CD14-positive monocyte (primary cell): ENCODE measurements around the gene UBR1. TPM values are rescaled to one million over a fixed set of nuclear protein-coding genes. Genes with fewer than 3 reads are reported as not detected.
A peak's percentile ranks its signal among the peaks of the same experiment; 100 is the strongest.

Experiments
- DNase-seq, 3 donors: peaks; one replicate each; pipeline ENCODE4 v3.0.0-alpha.2; 2011 to 2022
- H2AFZ ChIP-seq: 2 replicates; pipeline ENCODE4 v1.6.0; 2012; ENCODE audit warnings: mild to moderate bottlenecking, low read depth, low read length, inconsistent platforms; ENCODE audit not compliant: insufficient read depth, poor library complexity, severe bottlenecking
- H3K27ac ChIP-seq, 2 donors: 1 replicate in 1 of 2; 2 replicates in 1 of 2; pipeline ENCODE4 v1.5.1; 2012 to 2013; ENCODE audit warnings: low read length in 2 of 2, control low read depth in 1 of 2, inconsistent platforms in 1 of 2, low read depth in 1 of 2, mild to moderate bottlenecking in 1 of 2
- H3K27me3 ChIP-seq, 2 donors: one replicate each; pipeline versions ENCODE4 v1.6.0 to v1.6.1; 2011 to 2013; ENCODE audit warnings: low read length in 2 of 2; ENCODE audit not compliant: control insufficient read depth in 2 of 2, insufficient read depth in 2 of 2
- H3K36me3 ChIP-seq, 2 donors: replicated peaks in 1 of 2; 1 replicate in 1 of 2; 2 replicates in 1 of 2; pipeline versions ENCODE4 v1.5.1 to v1.6.1; 2012 to 2013; ENCODE audit warnings: low read length in 2 of 2, control low read depth in 1 of 2, inconsistent platforms in 1 of 2, mild to moderate bottlenecking in 1 of 2; ENCODE audit not compliant: insufficient read depth in 2 of 2, control insufficient read depth in 1 of 2
- H3K4me1 ChIP-seq, 2 donors: 1 replicate in 1 of 2; 2 replicates in 1 of 2; pipeline versions ENCODE4 v1.5.1 to v1.6.1; 2012 to 2013; ENCODE audit warnings: low read length in 2 of 2, control low read depth in 1 of 2, inconsistent platforms in 1 of 2, mild to moderate bottlenecking in 1 of 2, moderate library complexity in 1 of 2; ENCODE audit not compliant: insufficient read depth in 2 of 2, control insufficient read depth in 1 of 2
- H3K4me2 ChIP-seq: replicated peaks from 2 replicates; pipeline ENCODE3; 2012; ENCODE audit warnings: low read length, moderate library complexity, mild to moderate bottlenecking; ENCODE audit not compliant: poor library complexity, severe bottlenecking; ENCODE audit errors: extremely low read depth
- H3K4me3 ChIP-seq, 3 experiments: fragments of 200-600 bp in 1 of 3; sonication (generic) in 1 of 3; replicated peaks in 1 of 3; 1 replicate in 2 of 3; 2 replicates in 1 of 3; pipeline ENCODE4 v1.5.1; 2011 to 2013; ENCODE audit warnings: low read length in 3 of 3, mild to moderate bottlenecking in 3 of 3, control low read depth in 2 of 3, low read depth in 2 of 3, inconsistent platforms in 1 of 3, moderate library complexity in 1 of 3
- H3K79me2 ChIP-seq: 2 replicates; pipeline ENCODE4 v1.6.0; 2012; ENCODE audit warnings: mild to moderate bottlenecking, control low read depth, inconsistent platforms, low read length, moderate library complexity; ENCODE audit not compliant: insufficient read depth
- H3K9ac ChIP-seq: 2 replicates; pipeline ENCODE4 v1.6.0; 2017; ENCODE audit warnings: low read length, mild to moderate bottlenecking; ENCODE audit not compliant: insufficient read depth, poor library complexity, severe bottlenecking
- H3K9me3 ChIP-seq, 2 donors: replicated peaks in 1 of 2; 1 replicate in 1 of 2; 2 replicates in 1 of 2; pipeline versions ENCODE4 v1.5.1 to v1.6.1; 2012 to 2013; ENCODE audit warnings: low read length in 2 of 2, control low read depth in 1 of 2; ENCODE audit not compliant: control insufficient read depth in 1 of 2, insufficient read depth in 1 of 2
- H4K20me1 ChIP-seq: 2 replicates; pipeline ENCODE4 v1.6.0; 2012; ENCODE audit warnings: mild to moderate bottlenecking, low read length, control low read depth, moderate library complexity; ENCODE audit not compliant: insufficient read depth
- H3K27ac Mint-ChIP-seq, 7 donors: one replicate each; pipeline ENCODE4 v1.8.0; 2020; ENCODE audit warnings: mild to moderate bottlenecking in 7 of 7, mixed read lengths in 7 of 7, moderate library complexity in 6 of 7, inconsistent platforms in 2 of 7
- H3K27me3 Mint-ChIP-seq, 3 donors: one replicate each; pipeline ENCODE4 v1.8.0; 2021 to 2022; ENCODE audit warnings: low read depth in 3 of 3, mild to moderate bottlenecking in 3 of 3, mixed read lengths in 3 of 3, moderate library complexity in 3 of 3, inconsistent platforms in 1 of 3
- H3K36me3 Mint-ChIP-seq, 2 donors: one replicate each; pipeline ENCODE4 v1.8.0; 2020; ENCODE audit warnings: mixed read lengths in 2 of 2, inconsistent platforms in 1 of 2, mild to moderate bottlenecking in 1 of 2
- H3K4me1 Mint-ChIP-seq: one replicate; pipeline ENCODE4 v1.8.0; 2020; ENCODE audit warnings: mild to moderate bottlenecking, mixed read lengths
- H3K4me3 Mint-ChIP-seq, 2 donors: one replicate each; pipeline ENCODE4 v1.8.0; 2020; ENCODE audit warnings: mild to moderate bottlenecking in 2 of 2, mixed read lengths in 2 of 2, moderate library complexity in 1 of 2
- H3K9me3 Mint-ChIP-seq, 7 donors: one replicate each; pipeline ENCODE4 v1.8.0; 2020 to 2022; ENCODE audit warnings: mixed read lengths in 7 of 7, mild to moderate bottlenecking in 6 of 7, moderate library complexity in 6 of 7, inconsistent platforms in 2 of 7
- WGBS: methylation state at CpG from one replicate; pipeline ENCODE4 v1.1.5; 2013; ENCODE audit warnings: missing lambda C conversion rate; ENCODE audit not compliant: insufficient coverage; 5-methylcytosine and 5-hydroxymethylcytosine counted together
- intact Hi-C, 2 donors: fragments of 100-400 bp; cut with micrococcal nuclease; formaldehyde crosslinking; loops; one replicate each; pipeline versions ENCODE4 v1.15.0 to v1.15.1; 2023
- polyA plus RNA-seq, 3 donors: library from polyadenylated mRNA; depleted of rRNA in 1 of 3; unstranded in 2 of 3; stranded (reverse) in 1 of 3; fragments of 300-500 nt in 2 of 3; fragments of >200 nt in 1 of 3; fragmentation: Illumina TruSeq in 2 of 3; gene quantifications; 1 replicate in 2 of 3; 2 replicates in 1 of 3; pipeline ENCODE4 v1.2.3, GENCODE V29; 2012 to 2021
- TF ChIP-seq, protein P1 (sequence below): fragments of 200-600 bp; IDR thresholded peaks from one replicate; pipeline ENCODE4 v1.8.0; 2022; ENCODE audit warnings: antibody characterized with exemption, mild to moderate bottlenecking

The UBR1 gene
- polyA plus RNA-seq, 3 donors: 5.1 to 7.9 (median 6.3) TPM

DNA sequence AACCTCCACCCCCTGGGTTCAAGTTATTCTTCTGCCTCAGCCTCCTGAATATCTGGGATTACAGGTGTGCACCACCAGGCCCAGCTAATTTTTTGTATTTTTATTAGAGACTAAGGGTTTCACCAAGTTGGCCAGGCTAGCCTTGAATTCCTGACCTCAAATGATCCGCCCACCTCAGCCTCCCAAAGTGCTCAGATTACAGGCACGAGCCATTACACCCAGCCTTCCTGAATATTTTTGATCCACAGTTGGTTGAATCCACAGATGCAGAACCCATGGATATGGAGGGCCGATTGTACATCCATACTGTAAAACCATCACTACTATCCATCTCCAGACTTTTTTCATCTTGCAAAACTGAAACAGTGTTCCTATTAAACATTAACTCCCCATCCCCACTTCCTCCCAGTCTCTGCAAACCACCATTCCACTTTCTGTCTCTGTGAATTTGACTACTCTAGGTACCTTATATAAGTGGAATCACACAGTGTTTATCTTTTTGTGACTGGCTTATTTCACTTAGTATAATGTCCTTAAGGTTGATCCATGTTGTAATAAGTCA is 19.3 kb upstream of the UBR1 start:
- no peak overlapping the region for H3K9ac ChIP-seq
- Mint-ChIP-seq H3K4me1 (peaks cover 55% of the 10 kb centered on the region), H3K4me3 (no peak overlapping the region), H3K9me3 (peaks cover 3 to 11% (median 8%) of the 10 kb centered on the region in 7 donors), H3K27ac (peak overlapping the region in 1 of 7 donors; percentile 23), H3K27me3 (peaks cover 0 to 1% (median 0%) of the 10 kb centered on the region in 3 donors), H3K36me3 (no peaks in the 10 kb centered on the region)
- no peak overlapping the region for H3K4me2 ChIP-seq
- H3K9me3 ChIP-seq: no peaks in the 10 kb centered on the region
- H3K4me1 ChIP-seq: peaks cover 47 to 60% of the 10 kb centered on the region in 2 donors
- intact Hi-C loops: no loop called here
- no peak overlapping the region for H2AFZ ChIP-seq
- no peaks in the 10 kb centered on the region for H3K27me3 ChIP-seq
- no peak overlapping the region for H3K4me3 ChIP-seq
- H4K20me1 ChIP-seq: no peaks in the 10 kb centered on the region
- TF ChIP-seq, protein P1, sequence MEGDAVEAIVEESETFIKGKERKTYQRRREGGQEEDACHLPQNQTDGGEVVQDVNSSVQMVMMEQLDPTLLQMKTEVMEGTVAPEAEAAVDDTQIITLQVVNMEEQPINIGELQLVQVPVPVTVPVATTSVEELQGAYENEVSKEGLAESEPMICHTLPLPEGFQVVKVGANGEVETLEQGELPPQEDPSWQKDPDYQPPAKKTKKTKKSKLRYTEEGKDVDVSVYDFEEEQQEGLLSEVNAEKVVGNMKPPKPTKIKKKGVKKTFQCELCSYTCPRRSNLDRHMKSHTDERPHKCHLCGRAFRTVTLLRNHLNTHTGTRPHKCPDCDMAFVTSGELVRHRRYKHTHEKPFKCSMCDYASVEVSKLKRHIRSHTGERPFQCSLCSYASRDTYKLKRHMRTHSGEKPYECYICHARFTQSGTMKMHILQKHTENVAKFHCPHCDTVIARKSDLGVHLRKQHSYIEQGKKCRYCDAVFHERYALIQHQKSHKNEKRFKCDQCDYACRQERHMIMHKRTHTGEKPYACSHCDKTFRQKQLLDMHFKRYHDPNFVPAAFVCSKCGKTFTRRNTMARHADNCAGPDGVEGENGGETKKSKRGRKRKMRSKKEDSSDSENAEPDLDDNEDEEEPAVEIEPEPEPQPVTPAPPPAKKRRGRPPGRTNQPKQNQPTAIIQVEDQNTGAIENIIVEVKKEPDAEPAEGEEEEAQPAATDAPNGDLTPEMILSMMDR: no peak
- no peaks in the 10 kb centered on the region for H3K36me3 ChIP-seq
- 100% methylated on average over 2 of the region's 3 CpGs for WGBS
- no peaks in the 10 kb centered on the region for H3K79me2 ChIP-seq
- no peak for DNase-seq
- no peak overlapping the region for H3K27ac ChIP-seq

DNA sequence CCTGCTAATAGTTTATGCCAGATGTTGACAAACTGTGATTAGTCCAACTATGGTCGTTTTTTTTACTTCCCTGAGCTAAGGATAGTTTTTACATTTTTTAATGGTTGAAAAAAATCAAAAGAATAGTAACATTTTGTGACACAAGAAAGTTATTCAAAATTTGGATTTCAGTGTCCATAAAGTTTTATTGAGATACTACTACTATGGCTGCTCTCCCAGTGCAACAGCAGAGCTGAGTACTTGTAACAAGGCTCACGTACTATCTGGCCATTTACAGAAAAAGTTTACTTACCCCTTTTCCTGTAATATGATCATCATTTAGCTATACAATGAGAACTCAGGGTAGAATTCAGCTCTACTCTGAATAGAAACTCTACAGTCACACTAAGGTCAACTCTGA is 16.0 kb upstream of the UBR1 start:
- intact Hi-C loops: no loop called here
- Histone ChIP-seq H3K27me3 (no peaks in the 10 kb centered on the region), H2AFZ (peak overlapping the region; percentile 85), H4K20me1 (no peaks in the 10 kb centered on the region), H3K4me2 (peak overlapping the region; percentile 83), H3K4me1 (peaks cover 25 to 32% of the 10 kb centered on the region in 2 donors), H3K79me2 (no peaks in the 10 kb centered on the region), H3K4me3 (peak overlapping the region in 1 of 3 experiments; percentile 86), H3K9ac (no peak overlapping the region), H3K9me3 (no peaks in the 10 kb centered on the region), H3K36me3 (no peaks in the 10 kb centered on the region), H3K27ac (peak overlapping the region in 1 of 2 donors; percentile 76)
- no peaks in the 10 kb centered on the region for H3K9me3 Mint-ChIP-seq
- no peaks in the 10 kb centered on the region for H3K36me3 Mint-ChIP-seq
- H3K4me1 Mint-ChIP-seq: peaks cover 34% of the 10 kb centered on the region
- peak overlapping the region in 1 of 2 donors; percentile 98 for H3K4me3 Mint-ChIP-seq
- TF ChIP-seq, protein P1: no peak
- H3K27ac Mint-ChIP-seq: peak overlapping the region in 2 of 7 donors; percentile 88 to 98
- 60% methylated on average over 1 of the region's 2 CpGs for WGBS
- no peak for DNase-seq
- no peaks in the 10 kb centered on the region for H3K27me3 Mint-ChIP-seq
